Measurements from ENCODE around the gene DCST2.

DCST2 gene

GRCh38 chr1:155023627-155024026 lies 10.0 kb downstream of the DCST2 start:
- no peak for DNase-seq

DNA sequence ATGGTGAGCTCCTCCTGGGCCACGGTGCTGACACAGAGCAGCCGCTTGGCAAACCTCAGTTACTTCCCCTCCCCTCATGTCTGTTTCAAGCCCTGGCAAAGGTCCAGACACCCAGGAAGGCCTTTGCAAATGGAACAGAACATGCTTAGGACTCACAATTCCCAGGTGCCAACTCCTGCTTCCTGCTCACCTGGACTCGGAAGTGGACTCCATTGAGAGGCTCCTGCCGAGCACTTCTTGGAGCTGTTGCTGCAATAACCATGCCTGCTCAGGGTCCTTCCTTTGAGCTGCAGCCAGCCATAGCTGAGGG lies 10.7 kb downstream of the DCST2 start:
- DNase-seq = no peak

- DNase-seq = no peak
Observed at GRCh38 chr1:155022136-155022926, 11.2 kb downstream of the DCST2 start.

- no peak for DNase-seq
Observed at GRCh38 chr1:155019377-155020245, 14.0 kb downstream of the DCST2 start.

GRCh38 chr1:155018617-155019348 lies 14.8 kb downstream of the DCST2 start:
- no peak for DNase-seq

DNA sequence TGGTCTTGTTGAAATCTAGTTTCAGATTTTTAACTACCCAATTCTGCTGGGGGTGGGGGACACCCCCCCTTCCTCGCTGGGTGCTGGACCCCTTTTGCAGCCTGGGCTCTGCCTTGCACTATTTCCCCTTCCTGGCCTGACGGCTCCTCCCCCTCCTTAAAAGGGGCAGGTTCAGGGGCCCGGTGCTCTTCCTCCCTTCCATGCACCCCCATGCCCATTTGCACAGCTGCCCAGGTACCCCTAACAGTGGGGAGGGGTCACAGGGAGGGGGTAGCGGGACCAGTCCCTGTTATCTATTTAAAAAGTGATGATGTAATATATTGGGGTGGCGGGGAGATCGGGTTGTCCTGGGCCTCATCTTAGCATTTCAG lies 15.7 kb downstream of the DCST2 start:
- no peak for DNase-seq

GRCh38 chr1:155017041-155017945 lies 16.3 kb downstream of the DCST2 start:
- DNase-seq = peak; percentile 87

DNA sequence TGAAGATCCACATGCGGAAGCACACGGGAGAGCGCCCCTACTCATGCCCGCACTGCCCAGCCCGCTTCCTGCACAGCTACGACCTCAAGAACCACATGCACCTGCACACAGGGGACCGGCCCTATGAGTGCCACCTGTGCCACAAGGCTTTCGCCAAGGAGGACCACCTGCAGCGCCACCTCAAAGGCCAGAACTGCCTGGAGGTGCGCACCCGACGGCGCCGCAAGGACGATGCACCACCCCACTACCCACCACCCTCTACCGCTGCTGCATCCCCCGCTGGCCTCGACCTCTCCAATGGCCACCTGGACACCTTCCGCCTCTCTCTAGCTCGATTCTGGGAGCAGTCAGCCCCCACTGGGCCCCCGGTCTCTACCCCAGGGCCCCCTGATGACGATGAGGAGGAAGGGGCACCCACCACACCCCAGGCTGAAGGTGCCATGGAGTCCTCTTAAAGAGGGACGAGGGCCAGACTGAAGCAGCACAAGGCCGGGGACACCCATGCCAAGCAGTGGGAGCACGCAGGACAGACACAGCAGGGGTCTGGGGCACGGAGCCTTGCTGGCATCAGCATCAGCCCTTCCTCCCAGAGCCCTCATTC lies 17.2 kb downstream of the DCST2 start:
- no peak for DNase-seq

DNA sequence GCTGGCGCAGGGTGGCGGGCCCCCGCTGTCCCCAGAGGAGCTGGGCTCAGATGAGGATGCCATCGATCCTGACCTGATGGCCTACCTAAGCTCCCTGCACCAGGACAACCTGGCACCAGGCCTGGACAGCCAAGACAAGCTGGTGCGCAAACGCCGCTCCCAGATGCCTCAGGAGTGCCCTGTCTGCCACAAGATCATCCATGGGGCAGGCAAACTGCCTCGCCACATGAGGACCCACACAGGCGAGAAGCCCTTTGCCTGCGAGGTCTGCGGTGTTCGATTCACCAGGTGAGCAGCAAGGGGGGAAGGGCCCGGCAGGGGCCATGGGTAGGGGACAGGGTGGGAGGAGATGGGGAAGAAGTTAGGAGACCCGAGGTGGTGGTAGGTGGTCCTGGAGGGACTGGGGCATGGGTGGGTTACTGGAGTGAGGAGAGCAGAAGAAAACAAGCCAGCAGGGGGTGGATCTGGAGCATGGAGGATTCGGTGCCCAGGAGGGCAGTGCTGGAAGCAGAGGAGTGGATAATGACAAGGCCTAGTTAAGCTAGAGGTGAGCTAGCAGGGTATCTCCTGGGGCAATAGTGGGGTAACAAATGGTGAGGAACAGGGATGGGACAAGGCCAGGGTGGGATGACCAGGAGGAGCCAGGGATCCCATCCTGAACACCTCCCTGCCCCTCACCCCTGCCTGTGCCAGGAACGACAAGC lies 17.9 kb downstream of the DCST2 start:
- DNase-seq = no peak

GRCh38 chr1:155014709-155015508 lies 18.7 kb downstream of the DCST2 start:
- no peak for DNase-seq

DNA sequence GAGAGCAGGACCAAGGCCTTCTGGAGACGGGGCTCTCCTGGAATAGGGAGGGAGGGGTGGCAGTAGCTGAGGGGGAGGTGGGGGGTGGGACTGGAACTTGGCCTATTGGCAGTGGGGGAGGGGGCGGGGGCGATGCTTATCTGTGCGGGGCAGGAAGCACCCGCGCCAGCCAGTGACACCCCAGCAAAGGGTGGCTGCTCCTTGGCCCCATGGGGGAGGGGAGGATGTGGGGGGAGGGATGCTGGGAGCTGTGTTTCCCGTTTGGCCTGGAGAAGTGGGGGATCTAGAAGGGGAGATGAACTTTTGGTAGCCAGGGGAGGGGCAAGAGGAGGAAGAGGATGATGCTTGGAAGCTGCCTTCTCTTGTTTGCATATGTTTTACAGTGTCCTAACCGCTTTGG lies 19.9 kb downstream of the DCST2 start:
- no peak for DNase-seq

- DNase-seq = no peak
Observed at GRCh38 chr1:155012776-155013602, 20.6 kb downstream of the DCST2 start.

DNA sequence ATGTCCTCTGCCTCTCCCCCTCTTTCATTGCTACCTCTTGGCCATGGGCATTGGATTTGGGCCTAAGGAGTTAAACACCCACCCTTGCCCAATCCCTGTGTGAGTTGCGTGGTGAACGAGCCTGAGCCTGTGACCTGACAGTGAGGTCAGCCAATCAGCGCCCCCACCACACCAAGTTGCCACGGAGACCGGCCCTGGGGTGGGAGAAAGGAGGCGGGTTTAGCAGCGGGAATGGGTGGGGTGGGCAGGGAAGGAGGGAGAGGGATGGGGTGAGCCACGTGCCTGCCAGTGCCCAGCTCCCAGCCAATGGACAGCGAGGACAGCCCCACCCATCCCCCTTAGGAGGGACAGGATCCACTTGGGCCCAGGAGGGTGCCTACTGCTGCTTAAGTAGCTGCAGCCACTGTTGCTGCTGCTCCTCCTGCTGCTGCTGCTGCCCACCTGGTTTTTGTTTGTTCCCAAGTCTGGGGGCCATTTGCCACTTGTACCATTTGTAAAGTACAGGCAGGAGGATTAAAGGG lies 21.5 kb downstream of the DCST2 start:
- no peak for DNase-seq

- no peak for DNase-seq
Observed at GRCh38 chr1:155011437-155012025, 22.1 kb downstream of the DCST2 start.

- DNase-seq = no peak
Observed at GRCh38 chr1:155011004-155011416, 22.6 kb downstream of the DCST2 start.

DNA sequence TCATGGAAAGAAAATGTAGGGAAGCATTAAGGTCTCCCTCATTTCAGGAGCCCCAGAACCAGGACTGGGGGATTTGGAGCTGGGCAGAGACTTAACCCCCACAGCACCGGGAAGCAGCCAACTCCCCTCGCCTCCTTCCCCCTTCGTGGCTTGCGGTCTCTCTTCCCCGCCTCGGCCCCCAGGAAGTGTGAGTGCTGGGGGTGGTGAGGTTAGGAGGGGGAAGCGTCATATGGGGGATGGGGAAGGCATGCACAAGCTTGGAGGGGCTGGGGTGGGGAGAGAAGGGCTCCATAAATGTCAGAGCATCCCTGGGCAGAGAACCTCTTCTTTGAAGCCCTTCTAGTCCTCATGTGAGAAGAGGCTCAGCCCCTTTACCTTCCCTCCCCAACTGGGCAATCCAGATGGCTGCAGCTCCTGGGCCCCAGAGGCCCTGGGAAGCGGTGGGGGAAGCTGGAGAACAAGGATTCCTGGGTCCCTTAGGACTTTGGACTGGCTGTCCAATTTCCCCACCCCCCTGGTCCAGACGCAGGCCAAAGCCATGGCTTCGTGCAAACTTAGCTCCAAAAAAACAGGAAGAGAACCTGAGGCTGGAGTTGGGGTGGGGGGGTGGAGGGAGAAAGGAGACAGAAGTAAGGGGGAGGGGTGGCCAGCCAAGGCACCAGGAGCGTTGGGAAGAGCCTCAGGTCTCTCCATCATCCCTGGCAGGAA lies 23.2 kb downstream of the DCST2 start:
- DNase-seq = no peak

DNA sequence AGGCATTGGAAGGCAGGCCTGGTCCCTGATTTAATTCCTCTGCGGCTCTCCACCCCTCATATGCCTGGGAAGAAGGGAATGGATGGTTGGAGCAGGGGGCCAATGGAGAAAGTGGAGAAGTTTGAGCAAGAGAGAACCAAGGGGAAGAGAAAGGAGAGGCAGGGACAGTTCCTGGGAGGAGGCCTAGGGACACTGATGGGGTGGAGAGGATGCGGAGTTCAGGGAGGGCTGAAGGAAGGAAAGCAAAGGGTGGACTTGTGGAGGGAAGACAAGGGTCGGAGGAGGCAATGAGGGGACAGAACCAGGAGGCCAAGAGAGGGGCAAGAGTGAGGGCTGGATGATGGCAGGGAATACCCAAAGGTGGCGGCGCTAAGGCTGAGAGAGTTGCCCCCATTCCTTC lies 23.8 kb downstream of the DCST2 start:
- DNase-seq = no peak

DNA sequence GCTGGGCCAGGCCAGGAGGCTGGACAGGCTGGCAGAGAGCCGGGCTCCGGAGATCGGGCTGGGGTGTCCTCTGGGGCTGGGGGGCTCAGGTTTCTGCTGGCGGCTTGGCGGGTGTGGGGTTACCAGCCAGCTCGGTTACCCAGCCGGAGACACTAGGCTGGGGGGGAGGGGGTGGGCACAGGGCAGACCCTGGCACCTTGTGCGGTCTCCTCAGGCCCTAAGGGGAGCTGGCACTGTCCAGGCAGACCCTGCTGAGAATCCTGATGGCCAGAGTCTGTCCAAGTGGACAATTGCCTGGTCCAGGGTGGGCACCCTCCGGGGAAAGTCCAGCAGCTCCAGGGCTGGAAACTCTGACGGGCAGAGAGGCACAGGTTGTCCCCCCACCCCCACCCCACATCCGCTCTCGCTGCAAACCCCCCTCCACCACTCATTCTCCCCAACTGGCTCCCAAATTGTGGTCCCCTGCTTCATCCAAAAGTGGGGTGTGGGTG lies 24.3 kb downstream of the DCST2 start:
- DNase-seq = no peak

All from SHP77 treated with DMSO at 0.1 percent for 48 hours (cell line).